ENCODE data around the gene TNFRSF25. TPM values are rescaled to one million over a fixed set of nuclear protein-coding genes. Genes with fewer than 3 reads are reported as not detected.

Gene TNFRSF25
- total RNA-seq, 1 donor from 2014 or later = 104 TPM

DNA sequence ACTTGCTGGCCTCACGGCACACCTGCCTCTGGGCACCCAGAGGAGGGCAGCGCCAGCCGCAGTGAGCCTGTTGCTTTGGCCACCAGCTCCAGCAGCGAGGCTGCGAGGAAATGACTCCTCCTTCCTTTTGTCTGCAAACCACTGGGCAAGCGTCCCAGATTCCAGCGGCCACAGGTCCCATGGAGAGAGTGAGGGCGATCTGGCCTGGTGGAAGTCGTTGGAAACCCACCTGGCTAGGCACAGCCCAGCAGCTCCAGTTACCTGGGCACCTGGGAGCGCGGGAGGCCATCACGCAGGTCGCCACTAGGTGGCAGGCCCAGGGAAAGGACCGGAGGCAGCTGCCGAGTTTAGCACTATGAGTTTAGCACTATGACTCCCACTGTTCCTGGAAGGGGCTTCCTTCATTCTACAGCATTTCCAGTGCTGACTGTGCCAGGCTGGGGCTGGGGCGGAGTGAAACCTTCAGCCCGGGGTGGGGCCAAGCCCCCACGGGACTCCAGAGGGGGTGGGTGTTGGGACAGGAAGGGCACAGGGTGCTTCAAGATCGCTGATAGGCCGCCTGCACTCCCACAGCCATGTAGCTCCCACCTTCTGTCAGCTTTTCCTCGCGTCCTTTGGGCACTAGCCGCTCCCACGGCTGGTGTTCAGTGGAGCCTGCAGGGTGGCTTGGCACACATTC is 42.5 kb downstream of the TNFRSF25 start:
- intact Hi-C loops (cut with micrococcal nuclease) = loop anchor here (2.0 to 5.0 kb wide), 3 partner anchors 15 to 69 kb away; partner anchors contain the start of gene PLEKHG5

DNA sequence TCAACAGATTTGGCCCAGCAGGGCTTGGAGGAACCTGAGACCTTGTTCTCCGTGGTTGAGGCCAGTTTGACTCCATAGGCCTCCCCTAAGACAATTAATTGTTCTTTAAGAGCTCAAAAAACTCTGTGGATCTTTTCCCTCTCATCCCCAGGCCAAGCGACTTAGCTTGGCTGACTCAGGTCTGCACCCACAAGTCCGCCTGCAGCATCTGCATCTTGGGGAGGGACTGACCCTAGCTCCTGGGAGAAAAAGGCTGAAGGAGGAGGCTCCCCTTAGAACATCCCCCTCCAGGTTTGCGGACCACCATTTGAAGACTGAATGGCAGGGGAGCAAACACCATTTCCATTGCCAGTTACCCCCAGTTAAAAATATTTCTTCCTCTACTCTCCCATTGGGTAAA is 44.7 kb downstream of the TNFRSF25 start:
- intact Hi-C loops (cut with micrococcal nuclease) = loop anchor here (5.0 kb wide), 2 partner anchors 36 to 71 kb away; partner anchors contain the start of gene PLEKHG5

DNA sequence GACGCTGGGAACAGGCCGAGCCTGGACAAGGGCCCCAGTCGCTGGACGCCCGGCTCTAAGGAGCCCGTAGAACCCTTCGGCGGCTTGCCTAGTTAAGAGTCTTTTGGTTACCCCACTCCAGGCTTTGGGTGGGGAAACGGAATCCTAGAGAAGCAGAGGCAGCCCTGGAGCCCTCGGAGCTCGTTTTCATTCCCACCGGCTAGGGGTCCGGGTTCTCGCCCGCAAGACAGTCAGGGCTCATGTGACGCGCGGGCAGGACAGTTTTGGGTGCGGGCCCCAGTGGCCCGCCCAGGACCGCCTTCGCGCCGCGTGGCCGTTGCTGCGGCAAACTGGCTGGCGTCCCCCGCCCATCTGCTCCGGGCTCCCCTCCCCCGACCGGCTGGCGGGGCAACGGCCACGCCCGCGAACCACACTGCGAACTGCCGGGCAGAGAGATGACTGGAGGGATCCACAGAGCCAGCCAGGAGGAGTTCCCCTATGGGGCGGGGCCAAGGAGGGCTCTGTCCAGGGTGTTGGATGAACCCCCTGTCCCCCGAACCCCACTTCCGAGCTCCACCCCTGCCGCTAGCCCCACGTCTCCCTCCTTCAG is 45.4 kb downstream of the TNFRSF25 start:
- intact Hi-C loops (cut with micrococcal nuclease) = loop anchor here (5.0 kb wide), 2 partner anchors 37 to 72 kb away; partner anchors contain the start of gene PLEKHG5

DNA sequence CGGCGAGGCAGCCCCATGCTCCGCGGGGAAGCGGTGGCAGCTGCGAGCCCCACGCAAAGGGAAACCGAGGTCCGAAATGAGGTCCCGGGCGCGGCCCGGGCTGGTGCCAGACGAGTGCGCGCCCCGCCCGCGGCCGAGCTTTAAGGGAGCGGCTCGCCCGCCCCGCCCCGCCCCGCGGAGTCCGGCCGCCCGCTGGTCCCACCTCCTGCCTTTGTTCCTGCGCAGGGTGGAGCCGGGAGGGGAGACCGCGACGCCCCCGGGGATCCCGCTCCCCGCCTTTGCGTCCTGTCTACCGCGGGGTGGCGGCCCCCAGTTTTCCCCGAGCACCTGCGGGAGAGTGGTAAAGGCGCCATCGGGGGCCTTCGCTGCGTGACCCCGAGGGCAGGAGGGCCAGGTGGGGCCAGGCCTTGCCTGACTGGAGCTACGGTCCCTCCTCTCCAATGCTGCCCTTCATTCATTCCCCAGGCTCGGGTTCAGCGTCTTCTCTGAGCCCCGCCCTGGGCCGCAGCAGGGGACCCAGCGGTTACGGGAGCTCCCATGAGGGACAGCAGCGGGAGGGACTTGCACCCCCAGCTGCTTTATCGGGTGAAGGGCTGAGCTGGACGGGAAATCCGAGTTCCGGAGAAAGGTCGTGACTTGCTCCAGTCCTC is 46.0 kb downstream of the TNFRSF25 start, which contains the start of gene HES2:
Gene HES2 (minus strand): TSS at position 116 of the 650 bp plus-strand sequence. CDS start 99 bp downstream, at position 17.
- intact Hi-C loops (cut with micrococcal nuclease) = loop anchor here (5.0 kb wide), 2 partner anchors 37 to 72 kb away; partner anchors contain the start of gene PLEKHG5

DNA sequence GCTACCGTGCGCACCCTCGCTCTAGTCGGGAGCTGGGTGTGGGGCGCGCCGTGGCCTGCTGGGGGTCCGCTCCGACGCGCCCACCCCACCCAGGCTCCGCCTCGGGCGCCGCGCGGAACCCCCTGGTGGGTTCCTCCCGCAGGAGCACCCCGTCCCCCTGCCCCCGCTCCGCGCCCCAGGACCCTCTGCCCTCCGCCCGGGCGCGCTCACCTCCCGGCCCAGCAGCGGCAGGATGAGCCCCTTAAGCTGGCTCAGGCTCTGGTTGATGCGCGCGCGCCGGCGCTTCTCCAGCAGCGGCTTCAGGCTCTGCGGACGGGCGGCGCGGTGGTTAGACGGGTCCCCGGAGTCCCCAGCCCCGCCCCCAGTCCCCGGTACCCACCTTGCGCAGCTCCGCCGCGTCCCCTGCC is 46.6 kb downstream of the TNFRSF25 start:
- intact Hi-C loops (cut with micrococcal nuclease) = no loop called here

DNA sequence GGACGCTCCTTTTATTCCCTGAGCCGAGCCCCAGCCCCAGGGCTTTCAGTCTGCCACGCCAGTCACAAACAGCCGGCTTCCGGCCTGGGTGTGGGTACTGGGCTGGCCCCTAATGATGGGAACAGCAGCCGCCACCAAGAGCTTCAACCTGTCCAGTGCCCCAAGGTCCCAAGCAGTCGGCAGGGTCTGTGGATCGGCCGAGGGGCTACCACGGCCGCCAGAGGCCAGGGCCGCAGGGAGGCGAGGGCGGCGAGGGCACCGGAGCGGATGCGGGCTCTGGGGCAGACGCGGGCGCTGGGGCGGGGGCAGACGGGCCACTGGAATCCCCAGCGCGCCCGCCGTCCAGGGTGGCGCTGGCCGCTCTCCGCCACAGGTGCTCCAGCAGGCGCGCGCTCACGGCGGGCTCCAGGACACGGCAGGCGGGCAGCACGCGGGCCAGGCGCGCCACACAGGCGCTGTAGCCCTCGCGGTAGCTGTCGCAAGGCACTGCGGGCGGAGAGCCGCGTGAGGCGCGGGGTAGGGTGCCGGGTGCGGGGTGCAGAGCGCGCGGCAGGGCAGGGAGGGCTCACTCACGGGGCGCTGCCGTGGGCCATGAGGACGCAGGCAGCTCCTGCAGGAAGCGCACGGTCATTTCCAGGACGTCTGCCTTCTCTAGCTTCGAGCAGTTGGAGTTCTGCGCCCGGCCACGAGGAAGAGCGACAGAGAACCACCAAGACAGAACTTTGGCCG is 47.1 kb downstream of the TNFRSF25 start:
- intact Hi-C loops (cut with micrococcal nuclease) = no loop called here

DNA sequence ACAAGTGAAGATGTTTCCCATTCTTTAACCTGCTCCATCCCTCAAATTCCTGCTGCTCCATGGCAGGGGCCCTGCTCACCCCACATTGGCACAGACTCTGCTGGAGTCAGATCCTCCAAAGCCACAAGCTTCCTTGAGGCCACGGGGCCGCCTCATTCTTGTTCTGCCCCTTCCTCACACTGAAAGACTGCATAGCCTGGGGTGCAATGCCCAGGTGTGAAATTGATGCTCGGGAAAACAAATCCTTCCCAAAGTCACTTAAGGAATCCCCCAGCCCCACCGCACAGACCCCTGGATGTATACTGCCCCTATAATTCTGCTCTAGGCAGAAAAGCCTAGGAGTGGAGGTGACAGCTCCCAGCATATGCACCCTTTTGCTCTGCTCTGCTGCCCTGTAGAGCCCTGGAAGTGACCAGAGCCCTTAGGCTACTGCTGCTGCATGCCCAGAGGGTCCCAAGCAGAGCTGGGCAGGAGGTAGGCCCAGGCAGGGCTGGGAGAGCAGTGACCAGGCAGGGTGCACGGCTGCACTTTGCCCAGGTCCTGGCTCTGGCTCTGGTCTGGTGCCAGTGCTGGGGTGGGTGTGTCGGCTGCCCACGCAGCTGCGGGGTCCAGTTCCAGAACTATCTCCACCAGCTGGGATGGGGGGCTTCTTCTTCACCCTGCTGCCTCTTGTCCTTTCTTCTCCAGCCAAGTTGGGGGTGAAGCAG is 47.9 kb downstream of the TNFRSF25 start:
- intact Hi-C loops (cut with micrococcal nuclease) = no loop called here

DNA sequence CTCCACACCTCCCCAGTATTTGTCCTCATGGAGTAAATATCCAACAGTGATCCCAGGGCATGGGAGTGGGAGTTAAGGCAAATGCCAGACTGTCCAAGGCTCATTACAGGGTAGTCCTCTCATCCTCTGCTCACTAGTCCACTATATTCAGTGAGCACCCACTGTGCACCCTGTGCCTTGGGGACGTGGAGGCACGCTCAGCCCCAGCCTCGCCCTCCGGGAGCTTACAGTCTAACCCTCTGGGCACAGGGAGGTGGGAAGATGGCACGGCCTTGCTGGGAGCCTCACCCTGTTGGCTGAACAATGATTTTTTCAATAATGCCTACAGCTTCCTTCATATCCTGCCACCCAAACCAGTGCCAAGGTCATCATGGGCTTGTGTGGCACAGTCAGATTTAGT is 49.1 kb downstream of the TNFRSF25 start:
- intact Hi-C loops (cut with micrococcal nuclease) = no loop called here

DNA sequence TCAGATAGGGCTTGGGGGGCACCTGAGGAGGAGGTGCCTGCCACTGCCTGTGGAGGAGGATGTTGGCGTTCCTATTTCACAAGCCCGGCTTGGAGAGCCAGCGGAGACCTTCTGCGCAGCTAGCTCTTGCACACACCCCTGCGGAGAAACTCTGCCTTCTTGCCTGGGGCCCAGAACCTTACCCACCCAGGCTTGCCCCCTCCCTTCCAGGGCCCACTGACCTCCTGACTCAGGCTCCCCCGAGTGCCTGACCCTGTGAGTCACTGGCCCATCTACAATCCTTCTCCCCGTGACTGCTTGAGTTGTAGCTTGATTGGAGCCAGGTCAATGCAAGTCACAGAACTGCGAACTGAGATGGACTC is 49.7 kb downstream of the TNFRSF25 start:
- intact Hi-C loops (cut with micrococcal nuclease) = no loop called here

DNA sequence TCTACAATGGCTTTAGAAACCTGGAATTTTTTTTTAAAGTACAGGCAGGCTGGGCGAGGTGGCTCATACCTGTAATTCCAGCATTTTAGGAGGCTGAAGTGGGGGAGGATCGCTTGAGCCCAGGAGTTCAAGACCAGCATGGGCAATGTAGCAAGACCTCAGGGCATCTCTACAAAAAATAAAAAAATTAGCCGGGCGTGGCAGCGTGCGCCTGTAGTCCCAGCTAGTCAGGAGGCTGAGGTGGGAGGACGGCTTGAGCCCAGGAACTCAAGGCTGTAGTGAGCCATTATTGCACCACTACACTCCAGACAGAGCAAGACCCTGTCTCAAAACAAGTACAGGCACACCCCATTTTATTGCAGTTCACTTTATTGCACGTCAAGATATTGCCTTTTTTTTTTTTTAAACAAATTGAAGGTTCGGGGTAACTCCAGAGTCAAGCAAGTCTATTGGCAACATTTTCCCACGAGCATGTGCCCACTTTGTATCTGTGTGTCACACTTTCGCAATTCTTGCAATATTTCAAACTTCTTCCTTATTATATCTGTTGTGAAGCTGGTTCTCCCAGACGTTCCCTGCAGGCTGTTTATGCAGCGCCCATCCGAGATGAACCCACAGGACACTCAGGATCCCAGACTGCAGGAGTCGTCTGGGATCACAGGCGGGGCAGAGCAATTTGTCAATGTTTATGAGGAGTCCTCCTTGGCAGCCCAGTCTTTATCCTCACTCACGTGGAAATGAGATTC is 50.9 kb downstream of the TNFRSF25 start:
- intact Hi-C loops (cut with micrococcal nuclease) = no loop called here

DNA sequence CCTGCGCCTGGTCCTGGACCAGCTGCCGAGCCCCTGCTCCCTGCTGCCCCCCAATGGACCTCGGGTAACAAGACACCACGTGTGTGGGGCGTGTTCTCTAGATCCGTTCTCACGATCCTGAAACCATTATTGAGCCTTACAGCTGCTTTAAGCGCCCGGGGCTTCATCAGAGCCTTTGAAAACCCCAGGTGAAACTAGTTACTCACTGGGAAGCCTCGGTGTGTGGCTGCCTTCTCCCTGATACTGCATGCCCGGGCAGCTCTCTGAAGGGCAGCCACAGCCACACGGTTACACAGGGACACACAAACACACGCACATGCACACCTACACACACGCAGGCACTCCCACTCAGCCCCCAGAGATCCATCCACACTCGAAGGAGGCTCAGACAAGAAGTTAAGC is 51.5 kb downstream of the TNFRSF25 start:
- intact Hi-C loops (cut with micrococcal nuclease) = no loop called here

DNA sequence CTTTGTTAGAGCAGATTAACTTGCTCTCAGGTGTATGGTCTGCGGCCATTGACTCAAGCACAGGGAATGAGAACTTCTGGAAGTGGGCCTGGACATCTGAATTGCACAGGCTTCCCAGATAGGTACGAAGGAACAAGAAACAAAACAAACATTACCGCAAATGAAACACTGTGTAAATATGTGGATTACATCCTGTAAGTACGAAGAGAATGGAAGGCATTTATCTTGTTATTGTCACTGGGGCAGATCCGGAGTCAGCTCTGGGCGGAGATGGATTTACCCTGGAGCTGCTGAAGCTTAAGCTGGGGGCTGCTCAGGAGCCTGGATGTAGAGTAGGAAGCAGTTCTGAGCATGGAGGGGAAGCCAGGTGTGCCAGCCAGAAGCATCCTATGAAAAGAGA is 53.1 kb downstream of the TNFRSF25 start:
- intact Hi-C loops (cut with micrococcal nuclease) = no loop called here

Other genes with a start within 250 kb of the TNFRSF25 start
- gene ICMT, start 230.2 kb downstream of the TNFRSF25 start, total RNA-seq = 60.9 and 64.4 TPM in 2 replicates
- gene HES3, start 222.0 kb downstream of the TNFRSF25 start, total RNA-seq = not detected in 2 replicates
- gene GPR153, start 205.1 kb downstream of the TNFRSF25 start, total RNA-seq = 0.50 and 0.57 TPM in 2 replicates
- gene ACOT7, start 72.4 kb downstream of the TNFRSF25 start, total RNA-seq = 92.8 and 95.3 TPM in 2 replicates
- 0.89 and 0.93 TPM in 2 replicates for gene HES2, start 46.3 kb downstream of the TNFRSF25 start, total RNA-seq
- 1.1 and 1.8 TPM in 2 replicates for gene ESPN, start 41.4 kb downstream of the TNFRSF25 start, total RNA-seq
- gene PLEKHG5, start 25.5 kb upstream of the TNFRSF25 start, total RNA-seq = 1.4 TPM in 2 replicates
- gene NOL9, start 88.3 kb upstream of the TNFRSF25 start, total RNA-seq = 54.0 and 58.5 TPM in 2 replicates
- not detected in 2 replicates for gene TAS1R1, start 89.1 kb upstream of the TNFRSF25 start, total RNA-seq
- gene ZBTB48, start 113.8 kb upstream of the TNFRSF25 start, total RNA-seq = 29.8 and 32.9 TPM in 2 replicates
- gene KLHL21, start 136.7 kb upstream of the TNFRSF25 start, total RNA-seq = 20.7 and 22.0 TPM in 2 replicates
- gene PHF13, start 147.6 kb upstream of the TNFRSF25 start, total RNA-seq = 16.1 and 16.3 TPM in 2 replicates
- 17.1 and 19.4 TPM in 2 replicates for gene THAP3, start 158.7 kb upstream of the TNFRSF25 start, total RNA-seq
- 52.9 and 55.0 TPM in 2 replicates for gene DNAJC11, start 235.6 kb upstream of the TNFRSF25 start, total RNA-seq

All from T-helper 2 cell treated with Interferon-gamma antibody and Interleukin-4, amounts not matched to agents 100 ng/mL and 5 ng/mL, for 36 hours (primary cell).